OCI-LY7 (cell line): ENCODE measurements around the gene IGF2BP1. TPM values are rescaled to one million over a fixed set of nuclear protein-coding genes. Genes with fewer than 3 reads are reported as not detected.

Experiments
- BruUV-seq: library from RNA; stranded (reverse); fragments of 400-500 nt; replicated peaks from 2 replicates; lab custom pipeline; 2021; lab: Mats Ljungman, UMichigan
- CTCF ChIA-PET: fragments of 300-600 bp; sonication (Branson Sonifier 250); formaldehyde crosslinking; loops from one replicate; lab custom pipeline; 2022; ENCODE audit warnings: antibody characterized with exemption; ENCODE audit not compliant: unreplicated experiment; lab: Charles Lee
- POLR2A ChIA-PET: fragments of 300-600 bp; sonication (Branson Sonifier 250); formaldehyde crosslinking; loops from one replicate; lab custom pipeline; 2022; ENCODE audit warnings: antibody characterized with exemption; lab: Charles Lee
- DNase-seq: peaks from one replicate; pipeline ENCODE4 v3.0.0-alpha.2; 2015; ENCODE audit warnings: low spot score
- H2AFZ ChIP-seq: fragments of 200-600 bp; sonication (generic), shearing (Covaris generic); 2 replicates; pipeline ENCODE4 v1.6.1; 2014; ENCODE audit warnings: mild to moderate bottlenecking, antibody characterized with exemption, low read length, moderate library complexity
- H3K27ac ChIP-seq: fragments of 200-600 bp; sonication (generic); 2 replicates; pipeline ENCODE4 v1.5.1; 2014; ENCODE audit warnings: mixed run types, low read depth, mild to moderate bottlenecking, moderate library complexity, low read length, inconsistent platforms; ENCODE audit not compliant: poor library complexity, severe bottlenecking
- H3K36me3 ChIP-seq: fragments of 200-600 bp; sonication (generic); 2 replicates; pipeline ENCODE4 v1.6.1; 2014; ENCODE audit warnings: mild to moderate bottlenecking, antibody characterized with exemption, low read length, moderate library complexity, mixed read lengths; ENCODE audit not compliant: insufficient read depth
- H3K4me1 ChIP-seq: fragments of 200-600 bp; sonication (generic); 2 replicates; pipeline ENCODE4 v1.5.1; 2014; ENCODE audit warnings: mild to moderate bottlenecking, low read length; ENCODE audit not compliant: insufficient read depth, poor library complexity, severe bottlenecking
- H3K4me2 ChIP-seq: fragments of 200-600 bp; sonication (generic); 2 replicates; pipeline ENCODE4 v1.6.1; 2014; ENCODE audit warnings: mild to moderate bottlenecking, low read length
- H3K4me3 ChIP-seq: fragments of 200-600 bp; sonication (generic); 2 replicates; pipeline ENCODE4 v1.5.1; 2014; ENCODE audit warnings: mild to moderate bottlenecking, low read depth, low read length; ENCODE audit not compliant: poor library complexity, severe bottlenecking
- H3K79me2 ChIP-seq: fragments of 200-600 bp; sonication (generic); 2 replicates; pipeline ENCODE4 v1.6.1; 2016; ENCODE audit warnings: low read depth, mild to moderate bottlenecking, low read length, moderate library complexity, mixed read lengths; ENCODE audit not compliant: insufficient read depth
- H3K9me2 ChIP-seq: fragments of 200-600 bp; sonication (generic); 2 replicates; pipeline ENCODE4 v1.6.1; 2016; ENCODE audit warnings: mild to moderate bottlenecking, low read length, mixed read lengths; ENCODE audit not compliant: insufficient read depth
- H3K9me3 ChIP-seq: fragments of 200-600 bp; sonication (generic); 2 replicates; pipeline ENCODE4 v1.6.1; 2014; ENCODE audit warnings: mild to moderate bottlenecking, mixed run types, low read length, mixed read lengths
- H4K20me1 ChIP-seq: fragments of 200-600 bp; sonication (generic); 2 replicates; pipeline ENCODE4 v1.6.1; 2014; ENCODE audit warnings: mild to moderate bottlenecking, antibody characterized with exemption, low read length, moderate library complexity, mixed read lengths; ENCODE audit not compliant: insufficient read depth
- EZH2phosphoT487 ChIP-seq: fragments of 200-600 bp; sonication (generic); IDR thresholded peaks from 2 replicates; pipeline ENCODE4 v1.6.1; 2018; ENCODE audit warnings: low read depth, borderline replicate concordance, mild to moderate bottlenecking, mixed run types, antibody characterized with exemption, low read length, moderate library complexity, mixed read lengths
- intact Hi-C: fragments of 100-400 bp; cut with micrococcal nuclease; formaldehyde crosslinking; loops from one replicate; pipeline ENCODE4 v1.10.0; 2022; ENCODE audit not compliant: unreplicated experiment
- total RNA-seq, 2 experiments: library from RNA; depleted of rRNA in 1 of 2; stranded (reverse); fragments of >200 nt in 1 of 2; shearing (Covaris generic) in 1 of 2; gene quantifications; 2 replicates each; pipeline ENCODE4 v1.2.3, GENCODE V29; 2014 to 2022
- TF ChIP-seq, protein P1 (sequence below): fragments of 200-600 bp; sonication (generic); conservative IDR thresholded peaks from 2 replicates; pipeline ENCODE4 v1.5.1; 2014; ENCODE audit warnings: mild to moderate bottlenecking, antibody characterized with exemption, low read length, moderate library complexity, mixed read lengths

The IGF2BP1 gene
- total RNA-seq, 2 experiments from 2014 or later: 18.9 to 46.4 TPM

DNA sequence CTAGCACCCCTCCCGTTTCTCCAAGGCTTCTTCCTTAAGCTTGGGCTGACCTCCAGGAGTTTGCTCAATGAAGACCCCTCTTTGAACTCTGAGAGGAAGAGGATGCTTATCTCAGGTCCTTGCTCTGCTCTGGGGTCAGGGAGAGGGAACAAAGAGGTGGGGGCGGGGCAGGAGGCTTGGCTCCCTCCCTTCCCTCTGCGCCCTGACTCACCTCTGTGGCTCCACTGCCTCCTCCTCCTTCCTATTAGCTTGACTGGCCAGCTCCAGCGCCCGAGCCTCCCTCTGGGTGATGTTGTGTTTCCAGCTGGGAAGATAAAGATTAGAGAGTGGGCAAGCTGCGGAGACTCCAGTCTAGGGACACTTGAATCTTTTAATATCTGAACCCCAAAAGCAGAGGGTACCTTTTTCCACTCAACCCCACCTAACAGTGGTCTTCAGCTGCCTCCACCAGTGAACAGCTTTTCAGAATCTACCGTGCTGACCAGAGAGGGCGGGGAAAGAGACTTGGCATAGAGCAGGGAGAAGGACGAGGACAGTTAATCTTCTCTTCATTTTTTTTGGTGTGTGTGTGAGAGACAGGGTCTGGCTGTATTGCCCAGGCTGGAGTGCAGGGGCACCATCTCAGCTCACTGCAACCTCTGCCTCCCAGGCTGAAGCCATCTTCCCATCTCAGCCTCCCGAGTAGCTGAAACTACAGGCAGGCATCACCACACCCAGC lies 35.5 kb upstream of the IGF2BP1 start:
- TF ChIP-seq EZH2phosphoT487: no peak
- TF ChIP-seq, protein P1, sequence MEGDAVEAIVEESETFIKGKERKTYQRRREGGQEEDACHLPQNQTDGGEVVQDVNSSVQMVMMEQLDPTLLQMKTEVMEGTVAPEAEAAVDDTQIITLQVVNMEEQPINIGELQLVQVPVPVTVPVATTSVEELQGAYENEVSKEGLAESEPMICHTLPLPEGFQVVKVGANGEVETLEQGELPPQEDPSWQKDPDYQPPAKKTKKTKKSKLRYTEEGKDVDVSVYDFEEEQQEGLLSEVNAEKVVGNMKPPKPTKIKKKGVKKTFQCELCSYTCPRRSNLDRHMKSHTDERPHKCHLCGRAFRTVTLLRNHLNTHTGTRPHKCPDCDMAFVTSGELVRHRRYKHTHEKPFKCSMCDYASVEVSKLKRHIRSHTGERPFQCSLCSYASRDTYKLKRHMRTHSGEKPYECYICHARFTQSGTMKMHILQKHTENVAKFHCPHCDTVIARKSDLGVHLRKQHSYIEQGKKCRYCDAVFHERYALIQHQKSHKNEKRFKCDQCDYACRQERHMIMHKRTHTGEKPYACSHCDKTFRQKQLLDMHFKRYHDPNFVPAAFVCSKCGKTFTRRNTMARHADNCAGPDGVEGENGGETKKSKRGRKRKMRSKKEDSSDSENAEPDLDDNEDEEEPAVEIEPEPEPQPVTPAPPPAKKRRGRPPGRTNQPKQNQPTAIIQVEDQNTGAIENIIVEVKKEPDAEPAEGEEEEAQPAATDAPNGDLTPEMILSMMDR: no peak
- Histone ChIP-seq H3K27ac (no peak overlapping the region), H3K36me3 (no peaks in the 10 kb centered on the region), H2AFZ (no peak overlapping the region), H3K9me2 (no peaks in the 10 kb centered on the region), H3K9me3 (no peaks in the 10 kb centered on the region), H3K79me2 (no peaks in the 10 kb centered on the region), H3K4me2 (no peak overlapping the region), H4K20me1 (no peaks in the 10 kb centered on the region), H3K4me3 (no peak overlapping the region), H3K4me1 (no peaks in the 10 kb centered on the region)
- CTCF ChIA-PET: no interaction called here
- POLR2A ChIA-PET: interaction anchor here (1.1 kb wide), 1 partner anchor 31 kb away, joined by 3 read pairs; no protein-coding TSS in a partner anchor
- no TSS peak for BruUV-seq
- intact Hi-C loops: no loop called here
- no peak for DNase-seq

DNA sequence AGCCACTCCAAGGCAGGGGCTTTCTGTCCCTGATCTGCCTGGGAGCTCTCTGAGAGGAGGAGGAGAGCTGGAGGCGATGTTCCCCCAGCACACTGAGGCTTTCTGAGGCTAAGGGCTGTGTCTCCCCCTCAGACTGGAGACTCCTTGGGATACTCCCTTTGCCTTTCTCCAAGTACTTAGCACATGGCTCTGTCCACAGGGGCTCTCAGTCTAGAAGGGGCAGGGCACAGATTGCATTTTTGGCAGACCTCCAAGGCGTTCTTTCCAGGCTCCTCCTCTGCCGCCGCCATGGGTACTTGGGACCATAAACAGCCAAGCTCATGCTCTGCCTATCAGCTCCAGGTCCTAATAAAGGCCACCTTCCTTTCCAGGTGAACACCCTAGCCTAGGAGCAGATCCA lies 27.0 kb upstream of the IGF2BP1 start:
- BruUV-seq: no TSS peak
- POLR2A ChIA-PET: no interaction called here
- Histone ChIP-seq H3K27ac (no peak overlapping the region), H3K9me3 (no peaks in the 10 kb centered on the region), H3K79me2 (no peaks in the 10 kb centered on the region), H3K4me2 (no peak overlapping the region), H2AFZ (no peak overlapping the region), H3K4me1 (no peaks in the 10 kb centered on the region), H3K4me3 (no peak overlapping the region), H4K20me1 (no peaks in the 10 kb centered on the region), H3K36me3 (no peaks in the 10 kb centered on the region), H3K9me2 (no peaks in the 10 kb centered on the region)
- no peak for TF ChIP-seq EZH2phosphoT487
- TF ChIP-seq, protein P1: no peak
- no peak for DNase-seq
- CTCF ChIA-PET: no interaction called here
- intact Hi-C loops: no loop called here

DNA sequence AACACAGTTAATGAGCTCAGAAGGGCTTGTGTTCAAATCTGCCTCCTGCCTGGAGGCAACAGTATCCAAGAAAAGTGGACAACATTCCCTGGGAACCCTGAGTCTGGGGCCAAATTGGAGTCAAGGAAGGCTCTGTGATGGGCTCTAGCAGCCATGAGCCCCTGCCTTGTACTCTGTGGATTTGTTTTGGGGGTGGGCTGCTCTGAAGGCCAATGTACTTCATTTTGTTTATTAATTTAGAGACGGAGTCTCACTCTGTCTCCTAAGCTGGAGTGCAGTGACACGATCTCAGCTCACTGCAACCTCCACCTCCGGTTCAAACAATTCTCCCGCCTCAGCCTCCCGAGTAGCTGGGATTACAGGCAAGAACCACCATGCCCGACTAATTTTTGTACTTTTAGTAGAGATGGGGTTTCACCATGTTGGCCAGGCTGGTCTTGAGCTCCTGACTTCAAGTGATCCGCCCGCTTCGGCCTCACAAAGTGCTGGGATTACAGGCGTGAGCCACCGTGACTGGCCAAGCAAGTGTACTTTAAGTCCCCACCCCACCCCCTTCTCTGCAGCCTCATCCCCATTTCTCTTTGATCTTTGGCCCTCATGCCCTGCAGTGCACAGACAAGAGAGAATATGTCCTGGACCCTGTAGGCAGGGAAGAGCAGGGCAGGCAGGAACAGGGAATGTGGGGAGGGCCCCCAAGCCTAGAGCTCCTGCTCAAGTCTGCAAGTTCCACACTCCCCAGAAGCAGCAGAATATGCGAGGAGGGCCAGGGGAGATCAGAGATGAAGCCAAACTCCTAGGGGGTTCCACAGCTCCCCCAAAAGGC lies 26.1 kb upstream of the IGF2BP1 start:
- no peak overlapping the region for H3K27ac ChIP-seq
- H3K4me2 ChIP-seq: no peak overlapping the region
- no peak overlapping the region for H3K4me3 ChIP-seq
- intact Hi-C loops: no loop called here
- H3K36me3 ChIP-seq: no peaks in the 10 kb centered on the region
- no peak overlapping the region for H2AFZ ChIP-seq
- BruUV-seq: no TSS peak
- H3K4me1 ChIP-seq: no peaks in the 10 kb centered on the region
- no peaks in the 10 kb centered on the region for H3K79me2 ChIP-seq
- no peaks in the 10 kb centered on the region for H4K20me1 ChIP-seq
- H3K9me3 ChIP-seq: no peaks in the 10 kb centered on the region
- no peak for DNase-seq
- TF ChIP-seq, protein P1: no peak
- no peak for TF ChIP-seq EZH2phosphoT487
- ChIA-PET POLR2A (no interaction called here), CTCF (no interaction called here)
- H3K9me2 ChIP-seq: no peaks in the 10 kb centered on the region
